GM18502 (cell line): Measurements from ENCODE around the gene ACACA.
"Not testable (repeated sequence)": the region's sequence is repeated elsewhere in the genome, so short reads cannot be mapped to it uniquely, and the experiment has no call there.

Experiments used
- ATAC-seq: cut with Tn5 transposase; IDR thresholded peaks from one replicate; pipeline ENCODE4 v1.9.1; 2021; ENCODE audit warnings: mild to moderate bottlenecking; ENCODE audit not compliant: unreplicated experiment, poor library complexity

Gene ACACA

DNA sequence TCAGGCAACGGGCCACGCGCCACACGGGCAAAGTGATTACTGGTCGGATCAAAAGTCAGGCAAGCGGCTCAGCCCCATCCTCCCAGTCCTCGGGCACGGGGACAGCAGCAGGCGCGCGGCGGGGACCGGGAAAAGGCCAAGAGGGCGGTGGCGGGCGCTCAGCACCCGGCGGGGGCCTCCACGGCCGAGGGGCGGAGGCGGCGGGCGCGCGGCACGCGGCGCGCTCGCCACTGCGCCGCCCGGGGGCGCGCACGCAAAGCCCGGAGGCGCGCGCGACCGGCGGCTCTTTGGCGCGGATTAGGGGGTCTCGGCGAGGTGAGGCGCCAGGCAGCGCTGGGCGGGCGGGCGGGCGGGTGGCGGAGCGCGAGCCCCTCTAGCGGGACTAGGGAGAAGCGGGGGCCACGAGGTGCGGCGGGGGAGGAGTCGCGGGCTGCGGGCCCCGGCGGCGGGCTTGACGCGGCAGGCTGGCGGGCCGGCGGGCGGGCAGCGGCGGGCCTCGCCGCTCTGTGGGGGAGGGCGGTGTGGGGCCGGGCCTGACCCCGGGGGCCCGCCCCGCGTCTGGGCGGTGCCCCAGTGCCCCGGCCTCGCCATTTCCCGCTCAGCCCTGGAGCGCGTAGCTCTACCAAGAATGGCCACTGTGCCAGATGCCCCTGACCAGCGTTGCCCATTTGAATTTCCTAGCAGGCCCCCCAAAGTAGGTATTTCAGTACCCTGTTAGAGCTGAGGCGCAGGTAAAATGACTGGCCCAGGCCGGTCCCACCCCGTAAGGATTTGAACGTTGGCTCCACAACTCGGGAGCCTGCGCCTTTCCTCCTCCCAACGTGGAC is at the start of gene ACACA, which contains the start of gene TADA2A:
ACACA (minus strand) TSS at position 202 of the 827 bp plus-strand sequence. CDS start 537 bp downstream, outside the sequence.
TADA2A (plus strand) TSS at position 252 of the 827 bp plus-strand sequence. CDS start 4,480 bp downstream, outside the sequence.
- ATAC-seq = peak; percentile 79

DNA sequence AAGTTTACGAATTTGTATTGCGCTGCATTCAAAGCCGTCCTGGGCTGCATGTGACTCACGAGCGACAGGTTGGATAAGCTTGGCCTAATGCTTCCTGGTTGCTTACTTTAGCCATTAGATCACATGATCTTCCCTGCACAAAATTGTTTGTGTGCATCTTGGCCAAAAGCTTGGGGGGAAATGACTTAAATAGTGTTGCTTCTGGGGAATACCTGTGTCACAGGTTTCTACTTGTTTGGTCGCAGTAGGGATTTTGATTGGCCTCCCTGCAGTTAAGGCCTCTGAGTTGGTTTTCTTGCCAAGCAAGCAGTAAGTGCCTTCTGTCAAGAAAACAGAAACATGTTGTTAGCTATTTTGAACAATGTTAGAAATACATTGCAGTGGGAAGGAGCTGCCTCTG is 43.5 kb upstream of the ACACA start:
- no peak for ATAC-seq

DNA sequence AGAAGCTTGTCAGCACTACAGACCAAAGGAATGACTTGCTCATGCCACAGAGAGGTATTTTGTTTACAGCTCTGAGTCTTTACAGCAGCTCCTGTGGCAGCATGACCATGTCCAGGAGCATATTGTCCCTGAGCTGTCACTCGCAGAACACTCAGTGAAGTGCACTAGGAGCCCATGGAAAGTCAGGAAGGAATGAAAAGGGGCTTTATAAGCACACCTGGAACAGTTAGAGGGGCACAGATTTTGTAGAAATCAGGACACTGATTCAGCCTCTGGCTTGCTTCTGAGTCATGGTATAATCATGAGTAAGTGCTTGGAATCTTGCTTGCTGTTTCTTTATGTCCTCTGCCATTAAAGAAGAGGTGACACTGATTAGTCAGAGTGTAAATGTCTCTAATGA is 41.0 kb upstream of the ACACA start:
- no peak for ATAC-seq

DNA sequence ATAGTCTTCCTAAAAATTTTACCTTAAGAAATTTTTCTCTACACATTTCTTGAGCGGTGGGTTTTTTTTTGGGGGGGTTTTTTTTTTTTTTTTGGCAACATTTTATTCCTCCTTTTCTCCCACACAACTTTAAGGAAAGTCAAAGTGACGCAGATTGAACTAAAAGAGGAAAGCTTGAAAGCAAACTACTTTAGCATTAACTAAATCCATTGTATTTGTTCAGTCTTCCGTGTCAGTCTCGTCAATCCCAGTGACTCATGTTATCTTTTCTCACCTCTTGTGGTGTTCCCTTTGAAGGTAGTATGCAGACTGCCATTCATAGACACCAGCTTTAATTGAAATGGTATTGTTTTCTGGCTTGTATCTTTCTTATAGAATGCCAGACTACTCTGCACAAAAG is 39.4 kb upstream of the ACACA start:
- no peak for ATAC-seq

DNA sequence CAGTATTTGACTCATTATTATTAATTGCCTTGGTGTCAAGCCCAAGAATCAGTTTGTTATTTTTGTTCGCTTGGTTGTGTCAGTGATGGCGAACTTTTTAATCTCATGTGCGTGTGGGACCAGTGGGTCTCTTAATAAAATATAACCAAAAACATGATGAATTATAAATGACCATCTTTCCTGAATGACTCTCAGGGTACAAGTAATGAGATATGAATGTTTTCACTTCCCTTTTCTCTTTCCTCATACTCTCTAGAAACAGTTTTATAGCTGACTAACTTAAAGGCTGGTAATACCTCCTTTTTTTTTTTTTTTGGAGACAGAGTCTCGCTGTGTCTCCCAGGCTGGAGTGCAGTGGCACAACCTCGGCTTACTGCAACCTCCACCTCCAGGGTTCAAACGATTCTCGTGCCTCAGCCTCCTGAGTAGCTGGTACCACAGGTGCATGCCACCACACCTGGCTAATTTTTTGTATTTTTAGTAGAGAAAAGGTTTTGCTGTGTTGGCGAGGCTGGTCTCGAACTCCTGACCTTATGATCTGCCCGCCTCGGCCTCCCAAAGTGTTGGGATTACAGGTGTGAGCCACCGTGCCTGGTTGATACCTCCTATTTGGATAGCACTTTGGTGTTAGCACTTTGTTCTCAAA is 34.9 kb upstream of the ACACA start:
- not testable (repeated sequence) for ATAC-seq

DNA sequence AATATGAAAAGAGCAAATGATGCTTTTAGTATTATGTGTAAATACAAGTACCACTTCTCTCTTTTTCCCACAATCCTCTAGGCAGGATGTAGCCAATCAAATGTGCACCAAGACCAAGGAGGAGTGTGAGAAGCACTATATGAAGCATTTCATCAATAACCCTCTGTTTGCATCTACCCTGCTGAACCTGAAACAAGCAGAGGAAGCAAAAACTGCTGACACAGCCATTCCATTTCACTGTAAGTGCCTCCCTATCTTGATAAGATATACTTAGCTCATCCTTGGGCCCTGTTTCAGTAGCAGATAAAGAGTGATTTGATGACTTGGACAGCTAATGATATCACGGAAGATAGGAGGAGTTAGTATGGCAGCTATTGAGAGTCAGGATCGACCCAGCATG is 33.8 kb upstream of the ACACA start:
- ATAC-seq = no peak

DNA sequence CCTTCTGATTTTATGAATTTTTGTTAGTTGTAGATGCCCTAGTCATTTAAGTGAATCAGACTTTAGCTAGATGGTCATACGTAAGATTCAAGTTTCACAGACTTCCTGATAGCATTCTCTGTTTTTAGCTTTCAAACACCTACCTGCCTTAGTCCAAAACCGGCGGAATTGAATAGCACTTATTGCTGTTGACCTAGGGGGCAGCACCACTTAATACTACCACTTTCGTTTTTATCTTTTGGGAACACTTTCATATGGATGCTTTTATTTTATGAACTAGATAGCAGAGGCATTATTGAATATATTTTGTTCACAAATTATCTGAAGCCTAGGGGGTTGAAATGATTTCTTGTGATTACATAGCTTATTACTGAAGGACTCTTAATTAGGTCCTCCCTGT is 31.5 kb upstream of the ACACA start:
- no peak for ATAC-seq

DNA sequence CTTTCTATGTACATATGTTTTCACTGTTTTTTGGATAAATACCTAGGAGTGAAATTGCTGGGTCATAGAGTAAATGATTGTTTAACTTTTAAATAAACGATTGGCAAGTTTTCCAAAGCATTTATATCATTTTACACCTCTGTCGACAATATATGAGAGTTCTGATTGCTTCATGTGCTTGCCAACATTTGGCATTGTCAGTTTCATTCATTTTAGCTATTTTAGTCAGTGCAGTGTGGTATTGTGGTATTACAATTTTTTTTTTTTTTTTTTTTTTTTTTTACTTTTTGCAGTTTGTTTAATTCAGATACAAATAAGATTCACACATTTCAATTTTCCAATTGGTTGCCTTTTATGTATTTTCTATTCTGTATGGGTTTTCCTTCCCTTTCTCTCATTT is 26.0 kb upstream of the ACACA start:
- ATAC-seq = no peak

DNA sequence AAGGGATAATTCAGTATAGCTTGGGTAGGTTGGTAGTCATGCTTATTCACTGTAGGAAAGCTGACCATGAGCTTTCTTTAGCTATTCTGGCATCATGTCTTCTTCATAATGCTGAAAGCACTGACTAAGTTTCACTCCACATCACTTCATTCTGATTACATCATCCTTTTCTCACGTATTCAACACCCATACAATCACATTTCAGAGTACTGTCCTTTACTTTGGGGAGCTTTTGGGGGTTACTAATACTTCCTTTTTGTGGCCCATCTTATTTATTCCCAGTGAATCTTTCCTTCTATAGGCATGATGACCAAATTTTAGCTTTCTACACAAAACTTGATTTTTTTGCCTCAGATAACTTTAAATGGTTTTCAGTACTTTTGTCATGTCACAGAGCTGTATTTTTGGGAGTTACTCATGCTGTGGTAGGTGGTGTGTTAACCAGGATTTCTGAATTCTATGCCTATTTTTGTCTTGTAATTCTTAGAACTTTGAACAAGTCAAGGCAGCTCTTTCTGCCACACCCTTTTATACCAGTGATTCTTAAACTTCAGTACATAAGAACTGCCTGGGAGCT is 23.5 kb upstream of the ACACA start:
- no peak for ATAC-seq

DNA sequence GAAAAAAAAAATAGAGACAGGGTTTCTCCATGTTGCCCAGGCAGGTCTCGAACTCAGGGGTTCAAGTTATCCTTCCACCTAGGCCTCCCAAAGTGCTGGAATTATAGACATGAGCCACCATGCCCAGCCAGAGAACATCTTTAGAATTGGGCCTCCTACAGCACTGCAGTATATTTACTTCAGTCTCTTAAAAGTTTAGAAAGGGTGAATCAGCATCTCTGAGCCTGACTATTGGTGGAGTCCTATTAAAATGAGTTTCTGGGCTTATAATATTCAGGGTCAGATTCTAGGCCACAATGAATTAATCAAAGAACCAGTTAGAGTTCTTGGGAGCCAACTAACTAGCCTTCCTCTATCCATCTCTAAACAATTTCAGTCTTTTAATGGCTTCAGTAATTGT is 22.8 kb upstream of the ACACA start:
- no peak for ATAC-seq

DNA sequence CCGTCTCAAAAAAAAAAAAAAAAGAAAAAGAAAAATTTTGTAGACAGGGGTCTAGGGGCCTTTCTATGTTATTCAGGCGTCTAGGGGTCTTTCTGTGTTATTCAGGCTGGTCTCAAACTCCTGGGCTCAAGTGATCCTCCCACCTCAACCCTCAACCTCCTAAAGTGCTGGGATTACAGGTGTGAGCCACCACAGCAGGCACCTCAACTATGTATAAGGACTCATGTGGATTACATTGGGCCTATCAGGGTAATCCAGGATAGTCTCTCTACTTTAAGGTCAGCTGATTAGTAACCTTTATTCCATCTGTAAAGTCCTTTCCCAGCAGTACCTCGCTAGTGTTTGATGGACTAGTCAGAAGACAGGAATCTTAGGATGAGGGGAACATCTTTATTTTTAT is 22.4 kb upstream of the ACACA start:
- no peak for ATAC-seq

DNA sequence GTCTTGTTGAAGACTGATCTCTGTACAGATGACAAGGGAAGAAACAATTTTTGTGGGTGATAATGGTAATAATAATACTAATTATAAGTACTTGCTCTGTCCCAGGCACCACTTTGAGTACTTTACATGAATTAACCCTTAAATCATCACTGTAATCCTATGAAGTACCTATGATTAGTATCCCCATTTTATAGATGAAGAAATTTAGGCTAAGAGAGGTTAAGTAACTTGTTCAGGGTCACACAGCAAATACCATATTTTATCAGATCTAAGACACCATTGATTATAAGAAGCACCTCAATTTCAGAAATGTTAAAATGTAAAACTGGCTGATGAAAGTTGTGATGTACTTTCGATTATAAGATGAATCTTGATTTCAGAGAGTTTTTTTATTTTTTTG is 18.6 kb upstream of the ACACA start:
- no peak for ATAC-seq

DNA sequence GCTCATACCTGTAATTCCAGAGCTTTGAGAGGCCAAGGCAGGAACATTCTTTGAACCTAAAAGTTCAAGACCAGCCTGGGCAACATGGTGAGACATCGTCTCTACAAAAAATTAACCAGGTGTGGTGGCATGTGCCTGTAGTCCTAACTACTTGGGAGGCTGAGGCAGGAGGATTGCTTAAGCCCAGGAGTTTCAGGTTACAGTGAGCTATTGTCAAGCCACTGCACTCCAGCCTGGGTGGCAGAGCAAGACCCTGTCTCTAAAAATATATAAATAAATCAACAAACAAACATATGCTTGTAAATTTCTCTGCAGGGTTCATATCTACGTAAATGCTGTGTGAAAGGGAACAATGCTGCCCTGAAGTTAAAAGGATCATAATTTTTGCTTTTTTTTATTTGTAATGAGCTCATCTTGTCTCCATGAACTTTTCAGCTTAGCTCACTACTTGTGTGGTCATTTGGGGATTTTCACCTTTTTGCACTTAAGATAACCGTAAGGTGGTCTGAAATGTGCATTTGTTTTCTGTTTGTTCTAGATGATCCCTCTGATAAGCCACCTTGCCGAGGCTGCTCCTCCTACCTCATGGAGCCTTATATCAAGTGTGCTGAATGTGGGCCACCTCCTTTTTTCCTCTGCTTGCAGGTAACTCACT is 16.5 kb upstream of the ACACA start:
- no peak for ATAC-seq

DNA sequence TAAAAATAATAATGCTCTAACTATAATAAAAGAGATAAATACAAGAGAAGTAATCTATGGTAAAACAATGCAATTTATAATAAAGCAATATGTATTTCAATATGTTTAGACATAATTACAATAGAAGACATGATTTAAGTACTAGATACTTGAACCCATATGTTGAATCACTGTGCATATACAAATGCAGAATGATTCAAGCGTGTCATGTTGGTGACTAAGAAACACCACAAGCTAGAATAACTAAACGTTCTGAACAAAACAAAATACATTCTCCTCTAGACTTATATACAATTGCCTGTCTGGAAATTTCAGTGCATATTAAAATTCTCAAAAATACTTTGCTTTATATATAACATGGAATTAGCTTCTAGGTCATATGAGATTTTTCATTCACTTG is 11.2 kb upstream of the ACACA start:
- no peak for ATAC-seq

DNA sequence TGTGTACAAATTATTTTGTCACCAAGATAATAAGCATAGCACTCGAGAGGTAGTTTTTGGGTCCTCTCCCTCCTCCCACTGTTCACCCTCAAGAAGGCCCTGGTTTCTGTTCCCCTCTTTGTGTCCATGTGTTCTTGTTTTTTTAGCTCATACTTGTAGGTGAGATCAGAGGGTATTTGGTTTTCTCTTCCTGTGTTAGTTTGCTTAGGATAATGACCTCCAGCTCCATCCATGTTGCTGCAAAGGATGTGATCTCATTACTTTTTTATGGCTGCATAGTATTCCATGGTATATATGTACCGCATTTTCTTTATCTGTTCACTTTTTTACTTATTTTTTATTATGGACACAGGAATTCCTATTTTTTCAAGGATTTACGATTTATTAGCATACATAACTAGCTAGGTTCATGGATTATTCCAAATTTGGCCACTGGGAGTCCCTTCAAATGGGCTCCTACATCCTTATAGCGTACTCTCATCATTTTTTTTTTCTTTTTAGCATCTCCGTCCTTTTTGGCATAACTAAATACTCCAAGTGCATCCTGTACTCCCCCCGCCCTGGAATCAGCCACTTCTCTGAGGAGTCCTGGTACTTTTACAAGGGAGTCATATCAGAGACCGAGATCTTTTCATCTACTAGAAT is 7.4 kb upstream of the ACACA start:
- ATAC-seq = no peak

DNA sequence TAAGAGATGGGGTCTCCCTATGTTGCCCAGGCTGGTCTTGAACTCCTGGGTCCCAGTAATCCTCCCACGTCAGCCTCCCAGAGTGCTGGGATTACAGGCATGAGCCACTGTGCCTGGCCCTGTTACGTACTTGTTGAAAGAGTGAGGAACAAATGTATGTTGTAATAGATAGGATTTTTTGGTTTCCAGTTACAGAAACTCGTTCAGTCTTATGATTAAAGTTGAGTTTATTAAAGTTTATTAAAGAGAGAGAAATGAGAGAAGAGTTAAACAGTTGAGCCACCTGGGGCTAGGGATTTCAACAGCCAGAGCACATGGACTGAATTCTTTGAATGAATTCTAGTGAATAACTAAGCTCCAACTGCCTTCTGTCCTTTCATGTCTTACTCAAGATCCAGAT is 3.7 kb upstream of the ACACA start:
- no peak for ATAC-seq

DNA sequence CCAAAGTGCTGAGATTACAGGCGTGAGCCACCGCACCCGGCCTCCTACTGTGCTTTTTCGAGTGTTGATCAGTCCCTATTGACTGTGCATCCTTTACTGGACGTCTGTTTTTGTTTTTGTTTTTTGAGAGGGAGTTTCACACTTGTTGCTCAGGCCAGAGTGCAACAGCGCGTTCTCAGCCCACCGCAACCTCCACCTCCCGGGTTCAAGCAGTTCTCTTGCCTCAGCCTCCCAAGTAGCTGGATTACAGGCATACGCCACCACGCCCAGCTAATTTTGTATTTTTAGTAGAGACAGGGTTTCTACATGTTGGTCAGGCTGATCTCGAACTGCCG is 1.5 kb upstream of the ACACA start:
- not testable (repeated sequence) for ATAC-seq

DNA sequence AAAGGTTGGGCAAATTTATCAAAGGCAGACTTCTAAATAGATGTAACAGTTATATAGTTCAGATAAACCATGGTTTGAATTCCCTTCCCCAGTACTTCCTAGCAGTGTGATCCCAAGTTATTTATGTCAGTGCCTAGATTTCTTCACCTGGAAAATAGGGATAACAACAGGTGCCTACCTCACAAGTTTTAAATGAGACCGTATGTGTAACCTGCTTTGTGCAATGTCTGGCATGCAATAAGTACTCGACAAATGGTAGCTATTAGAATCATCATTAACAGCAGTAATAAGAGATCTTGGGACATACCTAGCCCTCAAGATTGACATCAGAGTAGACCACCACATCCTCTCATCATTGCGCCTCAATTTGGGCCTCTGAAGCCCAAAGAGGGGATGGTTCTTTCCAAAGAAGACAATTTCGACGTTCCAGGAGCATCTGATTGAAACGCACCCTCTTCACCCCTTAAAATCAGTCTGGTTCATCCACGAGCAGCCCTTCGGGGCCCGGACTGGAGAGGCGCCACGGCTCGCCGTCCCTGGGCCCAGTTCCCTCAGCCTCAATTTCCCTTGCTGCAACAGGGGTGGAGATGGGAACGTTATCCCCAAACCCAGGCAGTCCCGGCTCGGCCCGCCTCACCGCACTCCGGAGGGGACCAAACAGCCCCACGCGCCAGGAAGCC is 541 bp downstream of the ACACA start:
- ATAC-seq = no peak

DNA sequence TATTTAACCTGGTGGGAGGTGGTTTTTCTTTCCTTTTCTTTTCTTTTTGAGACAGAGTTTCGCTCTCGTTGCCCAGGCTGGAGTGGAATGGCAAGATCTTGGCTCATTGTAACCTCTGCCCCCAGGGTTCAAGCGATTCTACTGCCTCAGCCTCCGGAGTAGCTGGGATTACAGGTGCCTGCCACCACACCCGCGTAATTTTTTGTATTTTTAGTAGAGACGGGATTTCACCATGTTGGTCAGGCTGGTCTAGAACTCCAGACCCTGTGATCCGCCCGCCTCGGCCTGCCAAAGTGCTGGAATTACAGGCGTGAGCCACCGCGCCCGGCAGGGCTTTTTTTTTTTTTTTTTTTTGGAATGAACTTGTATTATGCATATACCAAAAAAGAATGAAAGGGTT is 1.1 kb downstream of the ACACA start:
- not testable (repeated sequence) for ATAC-seq

DNA sequence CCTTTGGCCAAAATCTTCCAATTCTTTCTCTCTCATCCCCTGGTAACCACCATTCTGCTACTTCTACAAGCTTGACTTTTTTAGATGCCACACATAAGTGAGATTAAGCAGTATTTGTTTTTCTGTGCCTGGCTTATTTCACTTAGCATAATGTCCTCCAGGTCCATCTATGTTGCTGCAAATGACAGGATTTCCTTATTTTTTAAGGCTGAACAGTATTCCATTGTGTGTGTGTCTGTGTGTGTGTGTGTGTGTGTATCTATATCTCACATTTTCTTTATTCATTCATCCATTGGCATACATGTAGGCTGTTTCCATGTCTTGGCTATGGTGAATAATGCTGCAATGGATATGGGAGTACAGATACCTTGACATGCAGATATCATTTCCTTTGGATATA is 6.1 kb downstream of the ACACA start:
- no peak for ATAC-seq
